Colonic mucosa (tissue), 4 donors: Measurements from ENCODE around the gene PATE3. TPM values are rescaled to one million over a fixed set of nuclear protein-coding genes. Genes with fewer than 3 reads are reported as not detected.

Experiments used
- DNase-seq: peaks from one replicate; pipeline ENCODE4 v3.0.0-alpha.2; 2020
- H3K27ac ChIP-seq: fragments of 200-600 bp; one replicate; pipeline ENCODE4 v1.8.0; 2021
- H3K27me3 ChIP-seq: fragments of 200-600 bp; one replicate; pipeline ENCODE4 v1.8.0; 2021
- H3K36me3 ChIP-seq: fragments of 200-600 bp; one replicate; pipeline ENCODE4 v1.8.0; 2021
- H3K4me1 ChIP-seq: fragments of 200-600 bp; one replicate; pipeline ENCODE4 v1.8.0; 2021; ENCODE audit warnings: mild to moderate bottlenecking
- H3K4me3 ChIP-seq: fragments of 200-600 bp; one replicate; pipeline ENCODE4 v1.8.0; 2021
- H3K9ac ChIP-seq, 2 donors: one replicate each; pipeline ENCODE4 v1.7.0; 2013; ENCODE audit warnings: control low read depth in 2 of 2, low read depth in 2 of 2, low read length in 2 of 2
- H3K9me3 ChIP-seq: fragments of 200-600 bp; one replicate; pipeline ENCODE4 v1.8.0; 2021
- intact Hi-C: fragments of 100-400 bp; cut with DNase I; formaldehyde crosslinking; loops from one replicate; pipeline ENCODE4 v1.14.1; 2022
- total RNA-seq, 2 donors: library from RNA; stranded (reverse); fragmentation: NEBNext Ultra II Directional in 1 of 2; extraction: Animal tissue kit (Norgen Biotek cat#: 25700) in 1 of 2; gene quantifications; one replicate each; pipeline ENCODE4 v1.2.1, GENCODE V29; 2021
- TF ChIP-seq, protein P1 (sequence below): fragments of 200-600 bp; IDR thresholded peaks from one replicate; pipeline ENCODE4 v1.8.0; 2022; ENCODE audit warnings: antibody characterized with exemption, mild to moderate bottlenecking
- donor health status: healthy.
- donor health status: DM: no; HTN: no; CAD: no.
- donor health status: DM: no; HTN: no; CAD: no.

Gene PATE3
- total RNA-seq, 2 donors from 2014 or later, result not detected

- H3K9me3 ChIP-seq, result no peaks in the 10 kb centered on the region
- no peaks in the 10 kb centered on the region for H3K27me3 ChIP-seq
- intact Hi-C loops, result no loop called here
- H3K4me1 ChIP-seq, result no peaks in the 10 kb centered on the region
- no peaks in the 10 kb centered on the region for H3K36me3 ChIP-seq
- H3K4me3 ChIP-seq, result no peak within 1 kb of the TSS
- H3K27ac ChIP-seq, result no peak within 1 kb of the TSS
- TF ChIP-seq, protein P1, sequence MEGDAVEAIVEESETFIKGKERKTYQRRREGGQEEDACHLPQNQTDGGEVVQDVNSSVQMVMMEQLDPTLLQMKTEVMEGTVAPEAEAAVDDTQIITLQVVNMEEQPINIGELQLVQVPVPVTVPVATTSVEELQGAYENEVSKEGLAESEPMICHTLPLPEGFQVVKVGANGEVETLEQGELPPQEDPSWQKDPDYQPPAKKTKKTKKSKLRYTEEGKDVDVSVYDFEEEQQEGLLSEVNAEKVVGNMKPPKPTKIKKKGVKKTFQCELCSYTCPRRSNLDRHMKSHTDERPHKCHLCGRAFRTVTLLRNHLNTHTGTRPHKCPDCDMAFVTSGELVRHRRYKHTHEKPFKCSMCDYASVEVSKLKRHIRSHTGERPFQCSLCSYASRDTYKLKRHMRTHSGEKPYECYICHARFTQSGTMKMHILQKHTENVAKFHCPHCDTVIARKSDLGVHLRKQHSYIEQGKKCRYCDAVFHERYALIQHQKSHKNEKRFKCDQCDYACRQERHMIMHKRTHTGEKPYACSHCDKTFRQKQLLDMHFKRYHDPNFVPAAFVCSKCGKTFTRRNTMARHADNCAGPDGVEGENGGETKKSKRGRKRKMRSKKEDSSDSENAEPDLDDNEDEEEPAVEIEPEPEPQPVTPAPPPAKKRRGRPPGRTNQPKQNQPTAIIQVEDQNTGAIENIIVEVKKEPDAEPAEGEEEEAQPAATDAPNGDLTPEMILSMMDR, result no peak
- no peak for DNase-seq
- H3K9ac ChIP-seq, result no peak within 1 kb of the TSS
Observed at GRCh38 chr11:125833016-125833415, 45.1 kb downstream of the PATE3 start, which contains the start of gene PATE4. TSS of gene PATE4 (plus strand) at chr11:125833316. CDS start at chr11:125833360, 44 bp downstream.

GRCh38 chr11:125835748-125836147 lies 47.8 kb downstream of the PATE3 start:
- Histone ChIP-seq H3K36me3 (no peaks in the 10 kb centered on the region), H3K4me3 (no peak overlapping the region), H3K27ac (no peak overlapping the region), H3K9ac (no peak overlapping the region), H3K9me3 (no peaks in the 10 kb centered on the region), H3K4me1 (no peaks in the 10 kb centered on the region), H3K27me3 (no peaks in the 10 kb centered on the region)
- no peak for DNase-seq
- TF ChIP-seq, protein P1, result no peak
- intact Hi-C loops, result no loop called here

Other genes starting within 250 kb of the PATE3 start
- gene EI24, start 218.7 kb upstream of the PATE3 start, total RNA-seq, result 100 to 1,000 TPM in 1 of 2 donors, 10 to 100 TPM in 1; 82.3 to 127 TPM
- gene STT3A, start 195.3 kb upstream of the PATE3 start, total RNA-seq, result 100 to 1,000 TPM; 130 to 183 TPM
- gene CHEK1, start 163.0 kb upstream of the PATE3 start, total RNA-seq, result 10 to 100 TPM; 15.6 to 44.6 TPM
- not detected for gene ACRV1, start 107.3 kb upstream of the PATE3 start, total RNA-seq
- not detected for gene PATE1, start 41.8 kb upstream of the PATE3 start, total RNA-seq
- gene PATE2, start 9.3 kb upstream of the PATE3 start, total RNA-seq, result not detected
- not detected for gene PATE4, start 45.2 kb downstream of the PATE3 start, total RNA-seq
- 1 to 10 TPM; 5.6 to 8.2 TPM for gene HYLS1, start 99.5 kb downstream of the PATE3 start, total RNA-seq
- gene PUS3, start 115.1 kb downstream of the PATE3 start, total RNA-seq, result 1 to 10 TPM; 6.8 to 8.4 TPM
- gene DDX25, start 116.4 kb downstream of the PATE3 start, total RNA-seq, result under 1 TPM in 1 of 2 donors, not detected in 1; 0.16 TPM
- gene VSIG10L2, start 157.9 kb downstream of the PATE3 start, total RNA-seq, result not detected